Karpas-422 (cell line): ENCODE data around the gene SNX11. TPM values are rescaled to one million over a fixed set of nuclear protein-coding genes. Genes with fewer than 3 reads are reported as not detected.

Source experiments
- DNase-seq: peaks from one replicate; pipeline ENCODE4 v3.0.0-alpha.2; 2015
- H2AFZ ChIP-seq: fragments of 200-600 bp; sonication (generic); 2 replicates; pipeline ENCODE4 v1.6.1; 2014; ENCODE audit warnings: antibody characterized with exemption, low read length, mixed read lengths
- H3K27ac ChIP-seq: fragments of 200-600 bp; sonication (generic); 2 replicates; pipeline ENCODE4 v1.5.1; 2014; ENCODE audit warnings: mild to moderate bottlenecking, low read length, moderate library complexity
- H3K27me3 ChIP-seq: fragments of 200-600 bp; sonication (generic); 2 replicates; pipeline ENCODE4 v1.6.1; 2014; ENCODE audit warnings: low read length, mixed read lengths
- H3K36me3 ChIP-seq: fragments of 200-600 bp; sonication (generic); 2 replicates; pipeline ENCODE4 v1.6.1; 2014; ENCODE audit warnings: low read length, mixed read lengths; ENCODE audit not compliant: insufficient read depth
- H3K4me1 ChIP-seq: fragments of 200-600 bp; sonication (generic); 2 replicates; pipeline ENCODE4 v1.6.1; 2014; ENCODE audit warnings: mild to moderate bottlenecking, low read length, mixed read lengths
- H3K4me2 ChIP-seq: fragments of 200-600 bp; sonication (generic); 2 replicates; pipeline ENCODE4 v1.6.1; 2014; ENCODE audit warnings: low read length, low read depth, mild to moderate bottlenecking; ENCODE audit not compliant: poor library complexity, severe bottlenecking
- H3K4me3 ChIP-seq: fragments of 200-600 bp; sonication (generic); 2 replicates; pipeline ENCODE4 v1.5.1; 2014; ENCODE audit warnings: mild to moderate bottlenecking, antibody characterized with exemption, low read length, mixed read lengths
- H3K79me2 ChIP-seq: fragments of 200-600 bp; sonication (generic); 2 replicates; pipeline ENCODE4 v1.6.1; 2014; ENCODE audit warnings: mild to moderate bottlenecking, low read length, mixed read lengths
- H3K9ac ChIP-seq: fragments of 200-600 bp; sonication (generic); 2 replicates; pipeline ENCODE4 v1.6.0; 2014; ENCODE audit warnings: low read length
- H3K9me2 ChIP-seq: fragments of 200-600 bp; sonication (generic), shearing (Covaris generic); replicated peaks from 2 replicates; pipeline ENCODE4 v1.6.0; 2014; ENCODE audit warnings: mild to moderate bottlenecking, low read length, moderate library complexity; ENCODE audit not compliant: insufficient read depth
- H3K9me3 ChIP-seq: fragments of 300-700, 200-600 bp; sonication (generic); 2 replicates; pipeline ENCODE4 v1.6.1; 2014; ENCODE audit warnings: low read length, mixed read lengths
- H4K20me1 ChIP-seq: fragments of 200-600 bp; sonication (generic); 2 replicates; pipeline ENCODE4 v1.6.1; 2014; ENCODE audit warnings: mild to moderate bottlenecking, antibody characterized with exemption, low read length, low read depth; ENCODE audit not compliant: insufficient read depth
- total RNA-seq: library from RNA; depleted of rRNA; stranded (reverse); fragments of >200 nt; shearing (Covaris generic); gene quantifications from 2 replicates; pipeline ENCODE4 v1.2.3, GENCODE V29; 2014; ENCODE audit warnings: low replicate concordance

SNX11 gene
- total RNA-seq, 1 experiment from 2014 or later: 16.4 TPM

DNA sequence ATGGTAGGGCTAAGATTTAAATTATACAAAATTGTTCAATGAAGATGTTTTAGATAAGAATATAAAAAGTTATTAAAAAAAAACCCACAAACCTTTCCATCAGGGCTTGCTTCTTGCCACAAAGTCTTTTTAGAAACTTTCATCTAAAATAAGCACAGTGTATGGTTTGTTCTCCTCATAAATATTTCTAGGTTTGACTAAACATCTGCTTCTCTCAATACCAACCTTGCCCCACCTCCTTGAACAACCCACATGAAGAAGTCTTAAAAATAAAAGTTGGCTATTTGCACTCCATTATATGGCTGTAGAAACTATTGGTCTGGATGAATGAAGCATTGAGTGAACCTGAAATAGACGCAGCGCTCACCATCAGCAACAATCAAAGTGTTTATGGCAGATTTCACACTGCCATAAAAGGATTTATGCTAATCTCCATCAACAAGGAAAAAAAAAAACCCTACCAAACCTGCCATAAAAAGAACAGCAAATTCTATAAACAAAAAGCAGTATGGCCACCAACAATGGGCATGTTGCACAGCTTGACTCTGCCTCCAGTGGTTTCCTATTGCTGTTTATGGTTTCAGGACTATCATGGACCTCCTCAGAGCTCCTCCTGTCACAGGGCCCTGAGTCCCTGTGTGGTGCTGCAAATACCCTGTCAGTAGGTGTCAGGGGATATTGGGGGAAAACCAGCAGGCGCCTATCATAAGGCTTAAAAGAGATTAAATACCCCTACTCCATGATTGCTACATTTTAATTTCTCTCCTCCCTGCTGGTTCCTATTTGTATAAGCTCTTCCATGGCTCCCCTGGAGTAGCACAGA lies 37.6 kb downstream of the SNX11 start:
- Histone ChIP-seq H3K9me3 (no peaks in the 10 kb centered on the region), H3K9ac (no peak overlapping the region), H3K4me2 (no peak overlapping the region), H3K27me3 (no peaks in the 10 kb centered on the region), H2AFZ (no peak overlapping the region), H3K79me2 (no peaks in the 10 kb centered on the region), H3K36me3 (no peaks in the 10 kb centered on the region), H3K9me2 (no peaks in the 10 kb centered on the region), H3K4me3 (no peak overlapping the region), H3K27ac (no peak overlapping the region), H3K4me1 (no peaks in the 10 kb centered on the region), H4K20me1 (no peaks in the 10 kb centered on the region)
- DNase-seq: no peak

- H3K27me3 ChIP-seq: no peaks in the 10 kb centered on the region
- H3K9me3 ChIP-seq: no peaks in the 10 kb centered on the region
- H4K20me1 ChIP-seq: no peaks in the 10 kb centered on the region
- no peaks in the 10 kb centered on the region for H3K36me3 ChIP-seq
- no peak overlapping the region for H3K4me3 ChIP-seq
- no peak for DNase-seq
- H3K9ac ChIP-seq: no peak overlapping the region
- no peaks in the 10 kb centered on the region for H3K9me2 ChIP-seq
- no peak overlapping the region for H2AFZ ChIP-seq
- H3K79me2 ChIP-seq: no peaks in the 10 kb centered on the region
- H3K27ac ChIP-seq: no peak overlapping the region
- H3K4me2 ChIP-seq: no peak overlapping the region
- no peaks in the 10 kb centered on the region for H3K4me1 ChIP-seq
Measured at GRCh38 chr17:48148029-48148770, 40.6 kb downstream of the SNX11 start.

DNA sequence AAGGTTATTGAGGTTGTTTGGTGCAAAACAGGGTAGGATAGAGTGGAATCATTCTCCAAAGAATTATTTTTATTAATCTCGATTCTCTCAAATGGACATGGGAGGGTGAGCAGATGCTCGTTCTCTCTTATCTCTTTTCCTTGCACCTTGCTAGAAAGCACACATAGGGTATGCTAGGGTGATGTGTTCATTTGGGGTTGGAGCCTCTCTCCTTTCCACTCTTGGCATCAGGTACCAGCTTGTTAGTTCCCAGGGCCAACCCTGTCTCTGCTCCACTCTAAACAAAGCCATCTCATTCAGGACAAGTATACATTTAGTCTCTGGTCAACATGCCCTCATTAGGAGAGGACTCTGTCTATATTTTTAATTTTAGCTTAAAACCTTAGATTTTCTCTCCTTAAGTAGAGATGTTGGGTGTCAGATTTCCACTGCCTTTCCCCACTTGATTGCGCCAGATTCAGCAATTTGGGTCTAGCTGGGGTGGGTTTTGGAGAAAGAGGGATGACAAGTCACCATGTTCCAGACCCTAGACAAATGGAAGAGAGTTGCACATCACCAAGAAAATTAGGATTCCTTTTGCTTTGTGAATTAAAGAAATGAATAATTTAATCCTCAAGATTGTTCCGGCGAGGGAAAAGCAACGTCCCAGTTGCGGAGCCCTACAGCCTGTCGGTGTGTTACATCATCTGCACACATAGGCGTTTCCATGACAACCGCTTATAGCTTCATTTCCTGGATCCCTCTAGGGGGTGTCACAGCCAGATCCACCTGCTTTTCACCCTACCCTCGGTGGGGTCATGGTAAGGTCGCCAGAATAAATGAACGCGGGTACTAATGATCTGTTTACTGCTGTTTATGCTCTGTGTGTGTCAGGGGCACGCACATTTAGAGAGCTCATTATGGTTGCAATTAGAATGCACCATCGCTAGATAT lies 41.6 kb downstream of the SNX11 start:
- Histone ChIP-seq H3K79me2 (no peaks in the 10 kb centered on the region), H2AFZ (no peak overlapping the region), H4K20me1 (no peaks in the 10 kb centered on the region), H3K27me3 (no peaks in the 10 kb centered on the region), H3K9me3 (no peaks in the 10 kb centered on the region), H3K4me2 (no peak overlapping the region), H3K36me3 (no peaks in the 10 kb centered on the region), H3K9ac (no peak overlapping the region), H3K4me1 (no peaks in the 10 kb centered on the region), H3K27ac (no peak overlapping the region), H3K4me3 (no peak overlapping the region), H3K9me2 (no peaks in the 10 kb centered on the region)
- no peak for DNase-seq

DNA sequence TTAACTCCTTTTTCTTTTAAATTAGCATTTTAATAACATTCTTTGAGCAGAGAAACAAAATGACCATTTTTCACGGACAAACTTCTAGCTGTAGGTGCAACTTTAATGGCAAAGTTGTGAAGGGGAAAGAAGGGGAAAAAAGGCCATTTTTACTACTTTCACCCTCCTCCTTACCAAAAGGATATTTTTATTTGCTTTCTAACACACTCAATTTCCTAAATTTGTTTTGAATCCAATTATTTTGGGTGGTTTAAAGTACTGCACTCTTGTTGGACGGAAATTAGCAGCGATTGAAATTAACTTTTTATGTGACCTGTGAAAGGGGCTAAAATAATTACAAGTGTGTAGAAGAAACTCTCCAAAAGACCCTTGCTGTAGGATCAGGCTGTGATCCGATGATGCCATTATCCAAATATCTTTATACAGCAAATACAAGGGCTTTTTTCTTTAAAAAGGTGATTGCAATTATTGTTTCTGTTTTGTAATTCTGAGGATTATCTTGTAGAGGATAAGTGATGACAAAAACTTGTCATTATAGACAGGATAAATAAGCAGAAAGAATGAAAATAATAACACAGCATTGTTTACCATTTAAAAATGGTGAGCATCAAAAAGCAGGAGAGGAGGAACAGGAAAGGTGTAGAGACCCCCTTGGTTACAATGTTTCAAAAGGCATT lies 42.4 kb downstream of the SNX11 start:
- DNase-seq: no peak
- Histone ChIP-seq H4K20me1 (no peaks in the 10 kb centered on the region), H3K4me1 (no peaks in the 10 kb centered on the region), H3K4me3 (no peak overlapping the region), H3K9me2 (no peaks in the 10 kb centered on the region), H3K27me3 (no peaks in the 10 kb centered on the region), H3K36me3 (no peaks in the 10 kb centered on the region), H3K27ac (no peak overlapping the region), H2AFZ (no peak overlapping the region), H3K9ac (no peak overlapping the region), H3K79me2 (no peaks in the 10 kb centered on the region), H3K9me3 (no peaks in the 10 kb centered on the region), H3K4me2 (no peak overlapping the region)

DNA sequence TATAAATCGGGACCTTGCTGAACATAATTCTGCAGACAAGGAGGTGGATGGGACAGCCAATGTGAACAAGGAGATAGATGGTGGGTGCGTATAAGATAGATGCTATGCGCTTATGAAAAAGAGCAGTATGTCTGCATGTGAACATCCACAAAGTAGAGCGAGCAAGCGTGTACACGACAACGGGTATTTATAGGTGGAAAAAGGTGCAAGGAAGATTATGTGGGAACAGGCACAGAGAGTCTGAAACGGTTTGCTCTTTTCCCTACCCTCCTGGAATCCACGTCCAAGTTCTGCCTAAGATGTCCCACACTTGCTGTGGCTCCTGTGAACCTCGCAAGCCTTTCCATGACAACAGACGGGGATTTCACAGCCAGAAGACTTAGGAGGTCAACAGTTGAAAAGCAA lies 43.0 kb downstream of the SNX11 start:
- no peak overlapping the region for H2AFZ ChIP-seq
- no peaks in the 10 kb centered on the region for H3K27me3 ChIP-seq
- no peaks in the 10 kb centered on the region for H3K79me2 ChIP-seq
- no peak for DNase-seq
- no peak overlapping the region for H3K4me3 ChIP-seq
- no peak overlapping the region for H3K27ac ChIP-seq
- H3K9me2 ChIP-seq: no peaks in the 10 kb centered on the region
- no peak overlapping the region for H3K9ac ChIP-seq
- no peaks in the 10 kb centered on the region for H3K4me1 ChIP-seq
- H3K36me3 ChIP-seq: no peaks in the 10 kb centered on the region
- H4K20me1 ChIP-seq: no peaks in the 10 kb centered on the region
- H3K9me3 ChIP-seq: no peaks in the 10 kb centered on the region
- no peak overlapping the region for H3K4me2 ChIP-seq

DNA sequence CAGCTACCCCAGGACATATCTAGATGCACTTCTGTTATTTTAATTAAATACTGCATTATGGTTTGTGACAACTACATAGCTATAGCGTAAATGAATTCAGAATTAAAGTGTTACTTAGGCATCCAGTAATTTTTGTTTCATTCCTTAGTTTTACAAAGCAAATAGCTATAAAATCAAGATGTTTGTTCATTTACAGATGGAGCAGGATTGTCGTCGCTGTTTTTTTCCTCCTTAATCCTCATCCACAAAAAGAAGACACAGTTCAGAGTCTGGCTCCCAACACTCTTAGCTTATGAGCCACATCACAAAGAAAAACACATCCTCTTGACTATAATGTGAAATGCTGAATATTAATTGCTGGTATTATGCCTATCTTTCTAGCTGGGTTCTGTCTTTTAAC lies 43.7 kb downstream of the SNX11 start:
- no peak for DNase-seq
- Histone ChIP-seq H3K4me2 (no peak overlapping the region), H3K9ac (no peak overlapping the region), H2AFZ (no peak overlapping the region), H3K9me3 (no peaks in the 10 kb centered on the region), H3K9me2 (no peaks in the 10 kb centered on the region), H3K4me3 (no peak overlapping the region), H3K27me3 (no peaks in the 10 kb centered on the region), H3K27ac (no peak overlapping the region), H3K36me3 (no peaks in the 10 kb centered on the region), H4K20me1 (no peaks in the 10 kb centered on the region), H3K4me1 (no peaks in the 10 kb centered on the region), H3K79me2 (no peaks in the 10 kb centered on the region)

DNA sequence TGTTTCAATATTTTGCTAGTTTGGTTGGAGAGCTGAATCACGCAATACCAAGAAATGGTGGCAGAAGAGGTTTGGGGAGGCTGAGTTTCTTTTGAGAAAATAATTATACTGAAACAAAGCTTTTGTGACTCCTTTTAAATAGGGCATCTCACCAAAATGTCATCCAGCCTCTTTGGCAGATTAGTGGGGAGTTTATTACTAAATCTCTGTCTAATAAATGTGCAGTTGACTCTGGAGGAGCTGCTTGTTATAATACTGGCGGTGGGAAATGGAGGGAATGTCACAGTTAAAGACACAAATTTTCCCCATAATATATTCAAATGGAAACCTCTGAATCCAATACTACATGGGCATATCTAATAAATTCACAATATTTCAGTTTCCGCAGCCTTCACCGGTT lies 44.7 kb downstream of the SNX11 start:
- no peaks in the 10 kb centered on the region for H3K9me2 ChIP-seq
- no peak overlapping the region for H3K4me3 ChIP-seq
- H3K79me2 ChIP-seq: no peaks in the 10 kb centered on the region
- H3K9me3 ChIP-seq: no peaks in the 10 kb centered on the region
- no peak overlapping the region for H3K27ac ChIP-seq
- H2AFZ ChIP-seq: no peak overlapping the region
- no peak overlapping the region for H3K4me2 ChIP-seq
- H3K36me3 ChIP-seq: no peaks in the 10 kb centered on the region
- H4K20me1 ChIP-seq: no peaks in the 10 kb centered on the region
- no peak for DNase-seq
- H3K9ac ChIP-seq: no peak overlapping the region
- no peaks in the 10 kb centered on the region for H3K4me1 ChIP-seq
- H3K27me3 ChIP-seq: no peaks in the 10 kb centered on the region
